Neuronal stem cell (in vitro differentiated cells): ENCODE results near the gene GTF2H1.
"Not testable (repeated sequence)": the region's sequence is repeated elsewhere in the genome, so short reads cannot be mapped to it uniquely, and the experiment has no call there.

Experiments used
- DNase-seq: peaks from one replicate; pipeline ENCODE4 v3.0.0-alpha.2; 2013; ENCODE audit warnings: low spot score
- H2AFZ ChIP-seq: one replicate; pipeline ENCODE4 v1.6.1; 2013; ENCODE audit warnings: mild to moderate bottlenecking, low read length, inconsistent platforms
- H2AK5ac ChIP-seq: 2 replicates; pipeline ENCODE4 v1.6.1; 2013; ENCODE audit warnings: low read depth, mild to moderate bottlenecking, inconsistent platforms, low read length, moderate library complexity, mixed read lengths
- H2BK120ac ChIP-seq: 2 replicates; pipeline ENCODE4 v1.6.1; 2013; ENCODE audit warnings: low read depth, mild to moderate bottlenecking, inconsistent platforms, low read length, moderate library complexity, mixed read lengths
- H2BK12ac ChIP-seq: one replicate; pipeline ENCODE4 v1.6.1; 2013; ENCODE audit warnings: low read length, inconsistent platforms
- H2BK15ac ChIP-seq: 2 replicates; pipeline ENCODE4 v1.6.1; 2013; ENCODE audit warnings: mild to moderate bottlenecking, low read length, inconsistent platforms, mixed read lengths
- H2BK5ac ChIP-seq: one replicate; pipeline ENCODE4 v1.6.1; 2013; ENCODE audit warnings: inconsistent platforms, mild to moderate bottlenecking, low read length, moderate library complexity
- H3K14ac ChIP-seq: one replicate; pipeline ENCODE4 v1.6.1; 2013; ENCODE audit warnings: low read length, inconsistent platforms
- H3K18ac ChIP-seq: 2 replicates; pipeline ENCODE4 v1.6.1; 2013; ENCODE audit warnings: low read length, inconsistent platforms
- H3K23ac ChIP-seq: 2 replicates; pipeline ENCODE4 v1.6.1; 2013; ENCODE audit warnings: low read depth, mild to moderate bottlenecking, mixed read lengths, low read length, inconsistent platforms; ENCODE audit not compliant: poor library complexity
- H3K27ac ChIP-seq: replicated peaks from 3 replicates; pipeline ENCODE4 v1.5.1; 2013; ENCODE audit warnings: low read length, inconsistent platforms
- H3K27me3 ChIP-seq, 3 experiments: 2 replicates each; pipeline ENCODE4 v1.6.1; 2013; ENCODE audit warnings: low read length in 3 of 3, mild to moderate bottlenecking in 2 of 3, inconsistent platforms in 1 of 3, low read depth in 1 of 3, mixed read lengths in 1 of 3, moderate library complexity in 1 of 3; ENCODE audit not compliant: control insufficient read depth in 3 of 3, insufficient read depth in 3 of 3
- H3K36me3 ChIP-seq, 2 donors: replicated peaks in 1 of 2; 2 replicates each; pipeline ENCODE4 v1.6.1; 2013; ENCODE audit warnings: low read length in 2 of 2; ENCODE audit not compliant: control insufficient read depth in 2 of 2, insufficient read depth in 2 of 2
- H3K4ac ChIP-seq: 2 replicates; pipeline ENCODE4 v1.6.1; 2013; ENCODE audit warnings: inconsistent platforms, mild to moderate bottlenecking, low read length, moderate library complexity
- H3K4me1 ChIP-seq, 2 donors: 1 replicate in 1 of 2; 2 replicates in 1 of 2; pipeline ENCODE4 v1.6.1; 2013; ENCODE audit warnings: low read length in 2 of 2, low read depth in 1 of 2; ENCODE audit not compliant: control insufficient read depth in 2 of 2, insufficient read depth in 1 of 2
- H3K4me2 ChIP-seq: one replicate; pipeline ENCODE4 v1.6.1; 2013; ENCODE audit warnings: mild to moderate bottlenecking, low read length, inconsistent platforms; ENCODE audit not compliant: insufficient read depth, poor library complexity, severe bottlenecking
- H3K4me3 ChIP-seq, 2 donors: 2 replicates each; pipeline ENCODE4 v1.5.1; 2013; ENCODE audit warnings: low read length in 2 of 2, mild to moderate bottlenecking in 2 of 2, inconsistent platforms in 1 of 2, moderate library complexity in 1 of 2
- H3K79me1 ChIP-seq: one replicate; pipeline ENCODE4 v1.6.1; 2013; ENCODE audit warnings: low read depth, mild to moderate bottlenecking, inconsistent platforms, low read length, moderate library complexity
- H3K9ac ChIP-seq: one replicate; pipeline ENCODE4 v1.6.1; 2013; ENCODE audit warnings: mild to moderate bottlenecking, low read depth, low read length, inconsistent platforms; ENCODE audit not compliant: poor library complexity
- H3K9me3 ChIP-seq, 2 donors: replicated peaks in 1 of 2; 2 replicates each; pipeline versions ENCODE3 to v1.6.1; 2013; ENCODE audit warnings: low read length in 2 of 2, mild to moderate bottlenecking in 2 of 2, inconsistent platforms in 1 of 2, low read depth in 1 of 2, mixed read lengths in 1 of 2, moderate library complexity in 1 of 2; ENCODE audit not compliant: control insufficient read depth in 2 of 2, insufficient read depth in 1 of 2
- H4K8ac ChIP-seq: one replicate; pipeline ENCODE4 v1.6.1; 2013; ENCODE audit warnings: low read depth, mild to moderate bottlenecking, inconsistent platforms, low read length, moderate library complexity
- H4K91ac ChIP-seq: one replicate; pipeline ENCODE4 v1.6.1; 2013; ENCODE audit warnings: low read length, low read depth, mild to moderate bottlenecking, inconsistent platforms; ENCODE audit not compliant: poor library complexity
- WGBS, 2 donors: extraction: QIAGEN DNeasy Blood & Tissue Kit; methylation state at CpG; one replicate each; pipeline ENCODE4 v1.1.7; 2013; ENCODE audit warnings: missing lambda C conversion rate in 2 of 2, mixed read lengths in 1 of 2; ENCODE audit not compliant: insufficient read length in 2 of 2, insufficient replicate concordance in 1 of 2; ENCODE audit errors: extremely low coverage in 2 of 2; 5-methylcytosine and 5-hydroxymethylcytosine counted together

Gene GTF2H1

DNA sequence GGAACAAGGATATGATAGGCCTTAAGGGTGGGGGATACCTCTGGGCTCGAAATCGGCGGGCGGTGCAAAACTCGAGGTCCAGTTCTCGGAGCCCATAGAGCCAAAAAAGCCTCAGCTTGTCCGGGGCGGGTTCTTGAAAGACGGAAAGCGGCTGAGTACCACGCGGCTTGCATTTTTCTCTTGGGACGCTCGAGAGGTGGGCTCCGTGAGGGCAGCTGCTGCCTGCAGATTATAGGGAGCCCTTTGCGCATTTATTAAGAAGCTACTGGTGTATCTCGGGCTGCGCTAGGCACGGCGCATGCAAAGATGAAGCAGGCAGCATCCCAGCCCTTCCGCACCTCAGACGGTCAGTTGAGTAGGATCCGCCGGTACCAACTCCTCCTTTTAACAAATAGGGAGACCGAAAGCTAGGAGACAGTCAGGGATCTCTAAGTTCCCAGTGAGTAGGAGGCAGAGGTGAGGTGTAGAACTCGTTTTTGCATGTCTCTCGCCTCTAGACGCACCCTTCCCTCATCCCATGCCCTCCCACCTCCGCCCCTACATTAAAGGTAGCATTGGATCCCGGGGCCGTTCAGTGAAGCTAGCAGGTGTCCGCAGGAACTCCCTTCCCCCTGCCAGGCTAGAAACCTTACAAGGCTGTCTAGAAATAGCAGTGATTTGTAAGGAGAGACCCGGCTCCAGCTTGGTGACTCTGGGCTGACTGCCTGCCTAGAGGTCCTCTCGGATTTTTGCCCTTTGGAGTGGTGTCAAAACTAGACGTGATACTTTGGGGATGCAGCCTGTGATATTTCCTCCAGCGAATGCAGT is 72.8 kb downstream of the GTF2H1 start:
- H2BK120ac ChIP-seq, result peak overlapping the region; percentile 99
- peak overlapping the region; percentile 46 for H2BK12ac ChIP-seq
- H3K9ac ChIP-seq, result no peak overlapping the region
- peak overlapping the region; percentile 77 for H3K14ac ChIP-seq
- DNase-seq, result peak; percentile 17
- peaks cover 3 to 4% of the 10 kb centered on the region in 2 donors for H3K4me1 ChIP-seq
- peak overlapping the region; percentile 88 for H2AK5ac ChIP-seq
- peak overlapping the region; percentile 72 for H4K8ac ChIP-seq
- peak overlapping the region; percentile 52 for H3K4me2 ChIP-seq
- H3K79me1 ChIP-seq, result no peaks in the 10 kb centered on the region
- peak overlapping the region; percentile 97 for H3K18ac ChIP-seq
- H3K23ac ChIP-seq, result peak overlapping the region; percentile 100
- H3K9me3 ChIP-seq, result no peaks in the 10 kb centered on the region
- peak overlapping the region; percentile 71 to 79 for H3K4me3 ChIP-seq
- H3K27me3 ChIP-seq, result peaks cover 0 to 14% (median 0%) of the 10 kb centered on the region in 3 experiments
- peak overlapping the region; percentile 71 for H2BK5ac ChIP-seq
- no peak overlapping the region for H4K91ac ChIP-seq
- peaks cover 6 to 34% of the 10 kb centered on the region in 2 donors for H3K36me3 ChIP-seq
- H2AFZ ChIP-seq, result peak overlapping the region; percentile 79
- H3K4ac ChIP-seq, result peak overlapping the region; percentile 43
- H2BK15ac ChIP-seq, result peak overlapping the region; percentile 2
- WGBS, 2 donors, result no CpG with 5 or more reads among the region's 36 CpGs
- H3K27ac ChIP-seq, result peak overlapping the region; percentile 93

DNA sequence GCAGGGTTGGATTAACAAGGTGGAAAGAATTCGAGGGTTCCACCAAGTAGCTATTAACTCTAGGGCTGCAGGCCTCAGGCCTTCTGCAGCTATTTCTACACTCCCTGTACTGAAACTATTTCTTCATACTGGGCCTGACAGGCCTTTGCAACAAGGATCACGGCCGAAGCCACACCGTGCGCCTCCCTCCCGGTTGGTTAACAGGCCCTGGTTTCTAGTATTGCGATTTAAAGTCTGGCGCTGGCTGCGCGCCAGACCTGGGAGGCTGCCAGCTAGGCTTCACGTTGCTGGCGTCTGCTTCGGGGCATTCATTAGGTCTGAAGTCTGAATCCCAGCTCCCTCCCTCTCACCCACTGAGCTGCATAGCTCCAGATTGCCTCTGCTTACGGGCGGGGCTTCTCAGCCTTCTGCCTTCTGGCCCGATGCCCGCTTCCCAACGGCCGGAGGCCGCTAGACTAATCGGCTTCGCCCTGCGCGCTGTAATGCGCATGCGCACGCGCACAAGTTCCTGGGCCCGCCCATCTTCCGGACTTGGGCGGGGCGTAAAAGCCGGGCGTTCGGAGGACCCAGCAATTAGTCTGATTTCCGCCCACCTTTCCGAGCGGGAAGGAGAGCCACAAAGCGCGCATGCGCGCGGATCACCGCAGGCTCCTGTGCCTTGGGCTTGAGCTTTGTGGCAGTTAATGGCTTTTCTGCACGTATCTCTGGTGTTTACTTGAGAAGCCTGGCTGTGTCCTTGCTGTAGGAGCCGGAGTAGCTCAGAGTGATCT is 73.6 kb downstream of the GTF2H1 start:
- H3K4ac ChIP-seq, result no peak overlapping the region
- H2BK12ac ChIP-seq, result no peak overlapping the region
- no peak overlapping the region for H4K8ac ChIP-seq
- H2AFZ ChIP-seq, result peak overlapping the region; percentile 94
- H2BK5ac ChIP-seq, result no peak overlapping the region
- H3K18ac ChIP-seq, result peak overlapping the region; percentile 86
- H3K36me3 ChIP-seq, result peaks cover 8 to 41% of the 10 kb centered on the region in 2 donors
- H3K9ac ChIP-seq, result peak overlapping the region; percentile 80
- H3K27me3 ChIP-seq, result peaks cover 0 to 14% (median 0%) of the 10 kb centered on the region in 3 experiments
- peak overlapping the region; percentile 71 to 82 for H3K4me3 ChIP-seq
- H3K9me3 ChIP-seq, result no peaks in the 10 kb centered on the region
- peak overlapping the region; percentile 59 for H3K4me2 ChIP-seq
- peak; percentile 98 for DNase-seq
- H2BK15ac ChIP-seq, result no peak overlapping the region
- H2BK120ac ChIP-seq, result no peak overlapping the region
- no peak overlapping the region for H4K91ac ChIP-seq
- H3K14ac ChIP-seq, result no peak overlapping the region
- peaks cover 3 to 4% of the 10 kb centered on the region in 2 donors for H3K4me1 ChIP-seq
- H3K79me1 ChIP-seq, result no peaks in the 10 kb centered on the region
- peak overlapping the region; percentile 93 for H3K27ac ChIP-seq
- no CpG with 5 or more reads among the region's 46 CpGs for WGBS, 2 donors
- H2AK5ac ChIP-seq, result peak overlapping the region; percentile 16
- peak overlapping the region; percentile 40 for H3K23ac ChIP-seq

DNA sequence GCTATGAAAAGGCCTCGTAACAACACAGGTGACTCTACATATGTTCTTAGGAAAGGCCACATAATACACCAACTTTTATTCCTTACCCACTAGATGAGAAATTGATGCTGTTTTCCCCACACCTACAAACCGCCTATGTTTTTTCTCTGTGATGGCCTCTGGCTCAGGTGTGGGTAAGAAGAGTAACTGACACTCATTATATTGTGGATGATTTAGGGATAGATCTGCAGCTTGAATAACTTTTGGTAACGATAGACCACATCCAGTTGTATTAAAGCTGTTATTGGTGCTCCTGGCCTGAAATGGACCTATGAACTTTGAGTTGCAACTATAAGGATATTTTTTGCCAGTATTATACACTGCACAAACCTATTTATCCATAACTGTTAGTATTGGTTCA is 75.6 kb downstream of the GTF2H1 start:
- Histone ChIP-seq H3K36me3 (peaks cover 10 to 60% of the 10 kb centered on the region in 2 donors), H3K27me3 (peaks cover 0 to 12% (median 0%) of the 10 kb centered on the region in 3 experiments), H2AFZ (no peak overlapping the region), H3K14ac (no peak overlapping the region), H2BK120ac (no peak overlapping the region), H2BK5ac (no peak overlapping the region), H3K27ac (no peak overlapping the region), H3K4ac (no peak overlapping the region), H3K18ac (no peak overlapping the region), H2BK15ac (no peak overlapping the region), H3K9me3 (no peaks in the 10 kb centered on the region), H3K4me1 (peaks cover 3 to 4% of the 10 kb centered on the region in 2 donors), H2AK5ac (no peak overlapping the region), H3K4me3 (no peak overlapping the region), H3K4me2 (no peak overlapping the region), H3K9ac (no peak overlapping the region), H2BK12ac (no peak overlapping the region), H3K23ac (no peak overlapping the region), H4K8ac (no peak overlapping the region), H3K79me1 (no peaks in the 10 kb centered on the region), H4K91ac (no peak overlapping the region)
- no peak for DNase-seq
- WGBS, 2 donors, result no CpG with 5 or more reads among the region's 3 CpGs

DNA sequence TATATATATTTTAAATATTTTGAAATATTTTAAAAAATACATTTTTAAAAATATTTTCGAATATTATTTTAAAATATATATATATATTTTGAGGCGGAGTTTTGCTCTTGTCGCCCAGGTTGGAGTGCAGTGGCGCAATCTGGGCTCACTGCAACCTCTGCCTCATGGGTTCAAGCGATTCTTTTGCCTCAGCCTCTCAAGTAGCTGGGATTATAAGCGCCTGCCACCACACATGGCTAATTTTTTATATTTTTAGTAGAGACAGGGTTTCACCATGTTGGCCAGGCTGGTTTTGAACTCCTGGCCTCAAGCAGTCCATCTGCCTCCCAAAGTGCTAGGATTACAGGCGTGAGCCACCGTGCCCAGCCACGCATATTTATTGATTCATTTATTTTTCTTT is 78.7 kb downstream of the GTF2H1 start:
- not testable (repeated sequence) for DNase-seq, H2AFZ ChIP-seq, H3K79me1 ChIP-seq, H4K91ac ChIP-seq, H3K9me3 ChIP-seq, H4K8ac ChIP-seq, H3K27ac ChIP-seq, H3K4me1 ChIP-seq, H2BK5ac ChIP-seq, H3K4ac ChIP-seq, H3K14ac ChIP-seq, H2BK15ac ChIP-seq, H3K23ac ChIP-seq, H3K18ac ChIP-seq, H3K27me3 ChIP-seq, H2BK120ac ChIP-seq, H2AK5ac ChIP-seq, H2BK12ac ChIP-seq, H3K4me3 ChIP-seq, H3K9ac ChIP-seq, H3K4me2 ChIP-seq
- H3K36me3 ChIP-seq, result peaks cover 13 to 91% of the 10 kb centered on the region in 2 donors
- no CpG with 5 or more reads among the region's 9 CpGs for WGBS, 2 donors
